Immature natural killer cell (primary cell): Measurements from ENCODE around the gene ANKRD22. TPM values are rescaled to one million over a fixed set of nuclear protein-coding genes. Genes with fewer than 3 reads are reported as not detected.
A peak's percentile ranks its signal among the peaks of the same experiment; 100 is the strongest.

Source experiments
- DNase-seq, 3 donors: peaks; one replicate each; pipeline ENCODE4 v3.0.0; 2022; ENCODE audit warnings: mixed read lengths in 1 of 3
- H3K27ac Mint-ChIP-seq, 6 donors: one replicate each; pipeline ENCODE4 v1.8.0; 2020; ENCODE audit warnings: mixed read lengths in 6 of 6, mild to moderate bottlenecking in 5 of 6, inconsistent platforms in 4 of 6, moderate library complexity in 3 of 6
- H3K27me3 Mint-ChIP-seq, 3 donors: one replicate each; pipeline ENCODE4 v1.8.0; 2020 to 2021; ENCODE audit warnings: low read depth in 3 of 3, mild to moderate bottlenecking in 3 of 3, mixed read lengths in 3 of 3, moderate library complexity in 3 of 3, inconsistent platforms in 1 of 3
- H3K36me3 Mint-ChIP-seq, 3 donors: one replicate each; pipeline ENCODE4 v1.8.0; 2020; ENCODE audit warnings: mixed read lengths in 3 of 3, inconsistent platforms in 2 of 3, mild to moderate bottlenecking in 2 of 3
- H3K4me1 Mint-ChIP-seq, 2 donors: one replicate each; pipeline ENCODE4 v1.8.0; 2020; ENCODE audit warnings: inconsistent platforms in 2 of 2, mild to moderate bottlenecking in 2 of 2, mixed read lengths in 2 of 2, moderate library complexity in 1 of 2
- H3K4me3 Mint-ChIP-seq, 5 donors: one replicate each; pipeline ENCODE4 v1.8.0; 2020; ENCODE audit warnings: mild to moderate bottlenecking in 5 of 5, mixed read lengths in 5 of 5, inconsistent platforms in 3 of 5, moderate library complexity in 3 of 5
- H3K9me3 Mint-ChIP-seq, 6 donors: one replicate each; pipeline ENCODE4 v1.8.0; 2020; ENCODE audit warnings: mild to moderate bottlenecking in 6 of 6, mixed read lengths in 6 of 6, inconsistent platforms in 4 of 6, moderate library complexity in 3 of 6
- polyA plus RNA-seq, 3 donors: library from polyadenylated mRNA; unstranded; fragments of 300-500 nt; fragmentation: Illumina TruSeq; gene quantifications; one replicate each; pipeline ENCODE4 v1.2.3, GENCODE V29; 2021

The ANKRD22 gene
- 1 to 10 TPM in 1 of 3 donors, under 1 TPM in 1, not detected in 1; 0.84 to 1.2 TPM for polyA plus RNA-seq

DNA sequence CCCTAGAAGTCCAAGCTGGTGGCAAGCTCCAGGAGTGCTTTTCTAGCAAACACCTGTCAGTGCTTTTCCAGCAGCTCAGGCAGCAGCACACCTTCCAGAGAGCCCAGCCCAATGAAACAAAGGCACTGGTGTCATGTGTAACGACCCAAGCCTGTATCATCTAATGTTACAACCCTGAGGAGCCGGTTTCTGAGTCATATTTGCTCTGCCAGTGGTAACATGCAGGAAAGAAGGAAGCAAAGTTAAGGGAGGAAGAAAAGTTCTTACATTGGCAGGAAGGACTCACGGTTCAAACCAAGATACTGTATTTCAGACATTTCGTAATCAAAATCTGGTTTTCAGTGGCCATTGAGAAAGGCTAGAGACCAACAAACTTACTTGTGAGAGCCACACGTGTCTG, at the start of gene ANKRD22:
Gene ANKRD22, minus strand, starts transcription at position 139 of the 400 bp plus-strand sequence. CDS start 237 bp downstream, outside the sequence.
- no peak within 1 kb of the TSS for H3K4me3 Mint-ChIP-seq
- H3K27ac Mint-ChIP-seq, result no peak within 1 kb of the TSS
- H3K27me3 Mint-ChIP-seq, result peaks cover 0 to 5% (median 2%) of the 10 kb centered on the region in 3 donors
- no peaks in the 10 kb centered on the region for H3K4me1 Mint-ChIP-seq
- H3K9me3 Mint-ChIP-seq, result no peaks in the 10 kb centered on the region
- H3K36me3 Mint-ChIP-seq, result no peaks in the 10 kb centered on the region
- no peak for DNase-seq

DNA sequence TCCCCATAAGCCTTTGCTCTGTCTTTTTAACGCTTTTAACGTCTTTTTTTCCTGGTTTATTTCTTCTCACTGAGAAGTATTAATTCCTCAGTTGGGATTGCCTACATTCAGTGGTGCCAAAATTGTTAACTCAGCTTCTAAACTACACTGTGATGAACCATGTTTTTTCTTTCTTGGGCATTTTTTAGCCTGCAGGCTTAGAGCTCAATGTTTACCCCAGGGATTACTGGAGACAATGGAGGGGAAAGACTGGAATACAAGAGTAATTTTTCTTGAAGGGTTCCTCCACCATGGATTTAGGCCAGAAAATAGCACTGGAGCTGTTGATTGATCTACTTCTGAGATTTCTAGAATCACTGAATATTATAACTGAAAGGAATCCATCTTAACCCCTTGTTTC, 48.2 kb upstream of the ANKRD22 start:
- Mint-ChIP-seq H3K4me3 (no peak overlapping the region), H3K27ac (peak overlapping the region in 1 of 6 donors; percentile 41), H3K9me3 (no peaks in the 10 kb centered on the region), H3K27me3 (no peaks in the 10 kb centered on the region), H3K4me1 (peaks cover 35 to 50% of the 10 kb centered on the region in 2 donors), H3K36me3 (peaks cover 6 to 23% (median 22%) of the 10 kb centered on the region in 3 donors)
- DNase-seq, result no peak

DNA sequence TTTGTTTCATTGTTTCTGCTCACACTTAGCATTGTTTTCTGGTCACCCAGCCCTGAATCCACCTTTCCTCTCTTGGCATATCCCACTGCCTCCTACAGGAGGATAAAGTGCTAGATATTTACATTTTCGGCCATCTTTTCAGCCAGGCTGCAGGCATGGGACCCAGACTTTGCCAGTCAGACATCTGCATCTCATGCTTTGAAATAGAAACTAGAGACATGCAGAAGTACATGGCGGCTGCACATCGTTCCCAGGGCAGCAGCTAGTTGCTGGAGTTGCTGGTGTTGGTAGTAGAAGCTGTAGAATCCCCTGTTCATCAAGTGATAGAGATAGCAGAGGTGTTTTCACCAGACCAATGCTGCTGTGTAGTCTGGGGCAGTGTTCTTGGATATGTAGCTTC, 47.1 kb upstream of the ANKRD22 start:
- Mint-ChIP-seq H3K4me1 (peaks cover 35 to 50% of the 10 kb centered on the region in 2 donors), H3K4me3 (no peak overlapping the region), H3K27me3 (no peaks in the 10 kb centered on the region), H3K27ac (no peak overlapping the region), H3K36me3 (peaks cover 6 to 19% (median 18%) of the 10 kb centered on the region in 3 donors), H3K9me3 (no peaks in the 10 kb centered on the region)
- no peak for DNase-seq

DNA sequence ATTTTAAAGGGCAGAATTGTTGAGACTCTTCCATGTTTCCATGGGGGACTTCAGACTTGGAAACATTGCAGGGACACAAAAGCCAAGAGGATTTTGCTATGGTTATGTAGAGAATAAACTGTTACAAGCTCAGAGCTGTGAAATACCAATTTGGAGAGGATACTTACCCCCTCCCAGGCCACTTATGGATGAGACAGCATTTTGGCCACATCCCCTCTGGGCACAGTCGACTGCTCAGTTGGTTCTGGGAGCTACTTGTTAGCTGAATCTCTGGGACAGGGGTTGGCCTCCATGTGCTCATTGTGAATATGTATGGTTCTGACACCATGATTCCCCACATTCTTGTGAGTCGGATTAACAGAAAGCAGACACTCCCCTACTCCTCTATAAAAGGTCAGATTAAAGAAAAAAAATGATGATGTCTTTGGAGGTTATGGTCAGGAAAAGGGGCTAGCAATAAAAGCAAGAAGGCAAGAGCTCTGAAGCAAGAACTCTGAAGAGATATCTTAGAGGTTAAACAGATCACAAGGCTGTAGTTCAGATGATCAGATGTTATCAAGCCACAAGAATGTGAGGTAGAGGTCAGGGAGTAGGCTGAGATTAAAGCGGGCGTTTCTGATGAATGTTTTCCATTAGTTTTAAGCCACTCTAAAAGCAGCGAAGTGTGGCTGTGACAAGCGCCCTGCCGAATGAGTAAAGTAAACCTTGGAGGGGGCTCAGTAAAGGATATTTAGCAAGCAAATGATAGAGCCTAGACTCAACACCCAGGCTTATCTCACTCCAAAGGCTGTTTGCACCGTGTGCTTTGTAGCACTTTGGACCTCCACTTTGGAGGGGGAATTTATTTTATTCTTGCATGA, 45.6 kb upstream of the ANKRD22 start:
- no peak for DNase-seq
- no peak overlapping the region for H3K4me3 Mint-ChIP-seq
- peaks cover 0 to 10% (median 10%) of the 10 kb centered on the region in 3 donors for H3K36me3 Mint-ChIP-seq
- H3K4me1 Mint-ChIP-seq, result peaks cover 35 to 48% of the 10 kb centered on the region in 2 donors
- H3K27me3 Mint-ChIP-seq, result no peaks in the 10 kb centered on the region
- peak overlapping the region in 2 of 6 donors; percentile 21 to 23 for H3K27ac Mint-ChIP-seq
- no peaks in the 10 kb centered on the region for H3K9me3 Mint-ChIP-seq

DNA sequence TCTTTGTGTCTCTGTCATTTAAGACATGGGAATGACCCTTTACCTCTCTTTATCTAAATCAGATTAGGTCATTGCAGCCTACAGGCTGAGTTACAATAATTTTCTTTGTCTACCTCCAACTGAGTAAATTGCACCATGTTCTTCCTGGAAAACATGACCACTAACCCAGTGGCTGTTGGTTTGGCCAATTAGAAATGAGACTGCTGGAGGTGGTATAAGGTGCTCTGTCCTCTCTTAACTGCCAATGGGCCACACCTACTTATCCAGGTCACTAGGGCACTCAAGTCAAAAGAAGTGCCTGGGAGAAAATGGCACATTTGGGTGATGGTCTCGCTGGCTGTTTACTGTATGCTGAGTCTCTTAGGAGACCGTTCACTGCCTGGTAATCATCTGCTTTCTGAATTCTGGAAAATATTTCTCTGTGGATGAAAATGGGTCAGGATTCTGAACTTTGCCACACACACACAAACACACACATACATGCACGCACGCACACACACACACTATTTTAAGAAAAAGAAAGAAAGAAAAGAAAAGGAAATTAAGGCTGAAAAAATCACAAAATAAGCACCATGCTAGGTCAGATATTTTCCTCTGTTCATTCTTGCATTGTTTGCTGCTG, 44.8 kb upstream of the ANKRD22 start:
- H3K9me3 Mint-ChIP-seq, result no peaks in the 10 kb centered on the region
- H3K4me3 Mint-ChIP-seq, result peak overlapping the region in 1 of 5 donors; percentile 29
- peak overlapping the region in 1 of 6 donors; percentile 68 for H3K27ac Mint-ChIP-seq
- peaks cover 0 to 7% (median 6%) of the 10 kb centered on the region in 3 donors for H3K36me3 Mint-ChIP-seq
- peaks cover 28 to 41% of the 10 kb centered on the region in 2 donors for H3K4me1 Mint-ChIP-seq
- H3K27me3 Mint-ChIP-seq, result no peaks in the 10 kb centered on the region
- no peak for DNase-seq

DNA sequence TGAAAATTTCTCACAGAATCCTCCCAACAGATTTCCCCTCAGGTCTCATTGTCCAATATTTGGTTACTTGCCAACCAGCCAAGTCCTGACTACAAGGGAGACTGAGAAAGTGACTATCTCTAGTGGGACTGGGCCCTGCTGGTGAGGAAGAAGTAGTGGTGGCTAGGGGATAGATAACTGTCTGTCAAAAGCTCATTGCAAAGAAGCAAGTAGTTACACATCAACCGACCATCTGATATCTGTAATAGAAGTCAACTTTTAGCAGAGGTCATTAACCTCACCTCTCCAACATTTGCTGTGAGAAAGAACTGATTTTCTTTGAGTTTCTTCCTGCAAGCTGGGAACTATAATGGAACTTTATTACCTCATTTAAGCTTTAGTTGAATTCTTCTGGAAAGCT, 43.6 kb upstream of the ANKRD22 start:
- Mint-ChIP-seq H3K4me3 (no peak overlapping the region), H3K27ac (no peak overlapping the region), H3K36me3 (peaks cover 0 to 7% (median 3%) of the 10 kb centered on the region in 3 donors), H3K9me3 (no peaks in the 10 kb centered on the region), H3K27me3 (no peaks in the 10 kb centered on the region), H3K4me1 (peaks cover 21 to 36% of the 10 kb centered on the region in 2 donors)
- no peak for DNase-seq

DNA sequence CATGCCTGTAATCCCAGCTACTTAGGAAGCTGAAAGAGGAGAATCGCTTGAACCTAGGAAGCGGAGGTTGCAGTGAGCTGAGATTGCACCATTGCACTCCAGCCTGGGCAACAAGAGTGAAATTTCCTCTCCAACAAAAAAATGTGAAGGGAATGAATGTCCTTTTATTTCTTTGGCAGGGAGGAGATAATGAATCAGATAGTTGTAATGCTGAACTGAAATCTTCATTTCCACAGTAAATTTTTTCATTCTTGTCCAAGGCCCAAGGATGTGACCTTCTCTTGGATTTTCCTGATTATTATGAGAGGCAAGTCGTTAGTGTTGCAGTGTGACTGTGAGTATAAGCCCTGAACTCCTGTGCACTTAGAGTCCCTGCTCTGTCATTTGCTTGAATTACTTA, 42.0 kb upstream of the ANKRD22 start:
- H3K4me1 Mint-ChIP-seq, result peaks cover 30 to 46% of the 10 kb centered on the region in 2 donors
- no peak overlapping the region for H3K27ac Mint-ChIP-seq
- no peak for DNase-seq
- no peaks in the 10 kb centered on the region for H3K27me3 Mint-ChIP-seq
- H3K9me3 Mint-ChIP-seq, result no peaks in the 10 kb centered on the region
- H3K36me3 Mint-ChIP-seq, result peaks cover 0 to 4% (median 3%) of the 10 kb centered on the region in 3 donors
- H3K4me3 Mint-ChIP-seq, result no peak overlapping the region

DNA sequence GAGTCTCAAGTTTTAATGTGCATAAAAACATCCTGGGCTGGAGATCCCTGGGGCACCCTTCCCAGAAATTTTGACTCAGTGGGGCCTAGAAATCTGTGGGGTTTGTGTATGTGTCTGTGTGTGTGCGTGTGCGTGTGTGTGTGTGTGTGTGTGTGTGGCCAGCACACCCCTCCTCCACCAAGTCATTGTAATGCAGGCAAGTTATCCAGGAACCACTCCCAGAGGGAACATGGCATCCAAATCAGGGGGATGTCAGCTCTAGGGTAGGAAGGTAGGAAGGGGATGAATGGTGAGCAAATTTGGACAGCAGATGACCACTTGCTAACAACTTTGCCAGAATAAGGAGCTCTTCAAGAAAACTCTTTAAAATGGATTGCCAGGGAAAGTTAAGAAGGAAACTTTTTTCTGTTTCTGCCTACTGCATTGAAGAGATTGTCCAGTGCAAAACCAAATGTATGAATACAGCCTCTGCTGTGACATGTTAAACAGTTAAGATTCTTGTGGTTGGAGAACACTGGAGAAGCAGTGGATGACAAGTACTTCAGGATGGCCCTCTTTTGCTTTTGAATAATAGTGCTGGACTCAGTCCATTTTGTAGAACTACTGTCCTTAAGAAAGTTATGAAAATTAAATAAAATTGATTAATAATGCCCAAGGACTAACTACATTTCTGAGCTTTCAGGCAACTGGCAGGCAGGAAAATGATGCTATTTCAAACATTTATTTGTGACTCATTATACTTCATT, 40.8 kb upstream of the ANKRD22 start:
- peaks cover 30 to 47% of the 10 kb centered on the region in 2 donors for H3K4me1 Mint-ChIP-seq
- H3K36me3 Mint-ChIP-seq, result peaks cover 0 to 4% (median 3%) of the 10 kb centered on the region in 3 donors

DNA sequence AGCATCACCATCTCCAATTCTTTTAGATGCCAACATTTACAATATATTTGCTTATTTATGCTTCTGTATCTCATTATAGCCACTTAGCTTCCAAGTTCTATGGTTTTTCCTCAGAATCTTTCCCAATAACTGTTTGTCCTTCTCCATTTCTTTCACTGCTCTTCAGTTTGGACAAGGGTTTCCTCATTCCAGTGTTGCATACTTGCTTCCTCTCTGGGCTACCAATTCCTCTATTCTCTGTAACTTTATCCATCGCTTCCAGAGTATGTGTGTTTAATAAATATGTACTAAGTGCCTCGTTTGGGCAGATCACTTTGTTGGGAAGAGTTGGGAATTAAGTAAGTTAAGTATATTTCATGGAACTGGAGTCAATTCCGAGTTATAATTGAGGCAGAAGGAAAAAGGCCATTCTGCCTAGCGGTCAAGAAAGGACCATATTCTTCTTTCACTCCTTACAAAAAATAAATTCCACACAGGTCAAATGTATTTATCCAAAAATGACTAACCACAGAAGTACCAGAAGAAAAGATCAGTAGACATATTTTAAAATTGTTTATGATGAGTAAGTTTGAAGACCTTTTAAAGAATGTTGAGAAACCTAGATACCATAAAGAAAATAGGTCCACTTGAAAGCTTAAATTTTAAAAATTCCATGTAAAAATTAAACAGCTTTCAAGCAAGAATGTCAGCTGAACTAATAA, 39.2 kb upstream of the ANKRD22 start:
- H3K4me1 Mint-ChIP-seq, result peaks cover 20 to 52% of the 10 kb centered on the region in 2 donors
- H3K4me3 Mint-ChIP-seq, result no peak overlapping the region
- no peak overlapping the region for H3K27ac Mint-ChIP-seq
- peaks cover 0 to 4% (median 2%) of the 10 kb centered on the region in 3 donors for H3K36me3 Mint-ChIP-seq
- H3K9me3 Mint-ChIP-seq, result no peaks in the 10 kb centered on the region
- no peak for DNase-seq
- no peaks in the 10 kb centered on the region for H3K27me3 Mint-ChIP-seq

More for the DNA sequence above, 40.8 kb upstream of the ANKRD22 start:
- Mint-ChIP-seq H3K27me3 (no peaks in the 10 kb centered on the region), H3K27ac (peak overlapping the region in 1 of 6 donors; percentile 51), H3K9me3 (no peaks in the 10 kb centered on the region), H3K4me3 (no peak overlapping the region)
- DNase-seq, result no peak

DNA sequence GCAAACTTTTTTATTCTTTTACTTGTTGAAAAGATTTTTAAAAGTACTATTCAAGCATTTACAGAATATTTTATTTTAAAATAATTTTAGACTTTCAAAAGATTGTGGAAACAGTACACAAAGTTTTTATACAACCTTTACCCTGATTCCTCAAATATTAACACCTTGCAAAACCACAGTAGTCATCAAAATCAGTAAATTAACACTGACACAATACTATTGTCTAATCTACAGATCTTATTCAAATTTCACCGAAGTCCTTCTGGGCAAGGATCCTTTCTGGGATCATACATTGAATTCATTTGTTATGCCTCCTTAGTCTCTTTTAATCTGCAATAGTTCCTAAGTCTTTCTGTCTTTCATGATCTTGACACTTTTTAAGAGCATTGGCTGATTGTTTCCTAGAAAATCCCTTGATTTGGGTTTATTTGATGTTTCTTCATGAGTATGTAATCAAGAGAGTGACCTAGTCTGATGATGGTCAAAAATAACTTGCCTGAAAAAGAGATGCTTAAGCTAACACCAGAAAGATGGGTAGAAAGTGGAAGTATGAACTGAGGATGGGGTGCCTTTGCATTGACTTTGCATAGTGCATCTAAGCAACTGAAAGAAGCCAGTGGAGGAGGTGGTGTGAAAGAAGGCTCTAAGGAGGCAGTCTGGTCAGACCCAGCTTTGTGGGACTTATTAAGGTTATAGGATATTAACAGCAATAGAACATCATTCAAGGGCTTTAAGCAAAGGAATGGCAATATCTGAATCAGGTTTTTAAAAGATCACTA, 38.1 kb upstream of the ANKRD22 start:
- H3K4me3 Mint-ChIP-seq, result no peak overlapping the region

DNA sequence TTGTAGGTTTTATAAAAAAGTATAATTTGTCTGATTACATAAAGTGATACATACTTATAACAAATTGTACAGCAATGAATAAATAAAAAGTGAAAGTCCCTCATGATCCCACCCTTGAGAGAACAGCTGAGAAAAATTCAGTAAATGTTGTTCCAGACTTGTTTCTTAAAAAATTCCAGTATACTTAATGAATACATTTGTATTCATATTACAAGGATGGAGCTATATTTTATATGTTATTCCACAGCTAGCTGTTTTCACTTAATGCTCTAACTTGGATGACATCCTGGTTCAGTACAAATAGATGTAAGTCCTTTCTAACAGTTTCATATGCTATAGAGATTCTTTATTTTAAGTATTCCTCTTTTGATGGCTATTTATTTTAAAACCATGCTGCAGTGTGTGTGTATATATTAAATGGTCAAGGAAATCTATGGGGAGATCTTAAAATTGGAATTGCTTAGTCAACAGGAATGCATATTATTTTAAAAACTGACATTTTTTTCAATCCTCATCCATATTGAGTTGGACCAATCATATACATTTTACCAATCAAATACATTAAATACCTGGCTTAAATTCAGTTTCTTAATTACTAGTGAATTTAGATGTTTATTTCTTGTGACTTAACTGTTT, 37.3 kb upstream of the ANKRD22 start:
- Mint-ChIP-seq H3K27me3 (no peaks in the 10 kb centered on the region), H3K27ac (no peak overlapping the region), H3K9me3 (no peaks in the 10 kb centered on the region), H3K4me1 (peaks cover 23 to 71% of the 10 kb centered on the region in 2 donors), H3K36me3 (peaks cover 0 to 4% (median 0%) of the 10 kb centered on the region in 3 donors), H3K4me3 (no peak overlapping the region)
- DNase-seq, result no peak

More for the DNA sequence above, 38.1 kb upstream of the ANKRD22 start:
- Mint-ChIP-seq H3K27ac (no peak overlapping the region), H3K9me3 (no peaks in the 10 kb centered on the region), H3K4me1 (peaks cover 20 to 63% of the 10 kb centered on the region in 2 donors), H3K27me3 (no peaks in the 10 kb centered on the region), H3K36me3 (peaks cover 0 to 4% (median 0%) of the 10 kb centered on the region in 3 donors)
- DNase-seq, result no peak

DNA sequence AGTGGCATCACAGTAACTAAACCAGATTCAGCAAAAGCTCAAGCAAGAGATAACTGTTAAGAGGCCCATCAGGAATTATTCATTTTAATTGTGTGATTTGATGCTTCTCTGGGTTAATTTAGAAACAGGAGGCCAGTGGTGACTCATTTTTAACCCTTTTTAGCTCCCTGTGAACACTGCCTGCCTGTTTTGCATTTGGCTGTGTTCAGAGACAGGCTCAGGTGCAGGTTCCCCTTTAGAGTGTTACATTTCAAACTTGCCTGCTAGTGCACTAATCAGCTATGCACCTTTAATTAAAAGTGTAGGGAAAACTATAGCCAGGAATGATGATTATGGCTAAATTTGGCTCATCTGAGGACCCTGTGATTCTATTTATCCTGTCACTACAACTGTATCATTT, 34.9 kb upstream of the ANKRD22 start:
- H3K27me3 Mint-ChIP-seq, result no peaks in the 10 kb centered on the region
- DNase-seq, result no peak
- H3K27ac Mint-ChIP-seq, result no peak overlapping the region
- H3K4me3 Mint-ChIP-seq, result no peak overlapping the region
- H3K9me3 Mint-ChIP-seq, result no peaks in the 10 kb centered on the region
- H3K36me3 Mint-ChIP-seq, result no peaks in the 10 kb centered on the region
- H3K4me1 Mint-ChIP-seq, result peaks cover 43 to 95% of the 10 kb centered on the region in 2 donors
